Motor neuron (in vitro differentiated cells): ENCODE measurements around the gene PRR9. TPM values are rescaled to one million over a fixed set of nuclear protein-coding genes. Genes with fewer than 3 reads are reported as not detected.

ENCODE experiments used
- ATAC-seq, 8 experiments: fragments of 200-7000 bp; cut with Tn5 transposase; replicated peaks in 6 of 8; 2 replicates each; pipeline ENCODE4 v1.8.0; 2021; ENCODE audit warnings: mild to moderate bottlenecking in 8 of 8, moderate library complexity in 8 of 8
- H3K27ac ChIP-seq, 2 donors: fragments of 250-450 bp; sonication (Bioruptor Pico); 2 replicates each; pipeline ENCODE4 v1.9.0; 2021; ENCODE audit warnings: antibody characterized with exemption in 2 of 2, mild to moderate bottlenecking in 2 of 2, moderate library complexity in 1 of 2
- H3K4me1 ChIP-seq, 2 donors: fragments of 250-450 bp; sonication (Bioruptor Pico); replicated peaks in 1 of 2; 2 replicates each; pipeline ENCODE4 v1.6.1; 2021; ENCODE audit warnings: antibody characterized with exemption in 2 of 2, mild to moderate bottlenecking in 2 of 2, moderate library complexity in 1 of 2
- H3K4me3 ChIP-seq, 5 donors: fragments of 250-450 bp; sonication (Bioruptor Pico); 2 replicates each; pipeline ENCODE4 v1.9.0; 2021; ENCODE audit warnings: antibody characterized with exemption in 5 of 5, mild to moderate bottlenecking in 5 of 5, moderate library complexity in 4 of 5
- whole genome bisulfite sequencing, 10 experiments: fragments of 450-650 bp; shearing (Covaris generic); methylation state at CpG; one replicate each; pipeline ENCODE4 v1.0.0; 2022; 5-methylcytosine and 5-hydroxymethylcytosine counted together
- in situ Hi-C, 9 experiments: fragments of 400-800 bp; cut with MboI; loops; one replicate each; pipeline ENCODE4 v1.15.0; 2021; ENCODE audit warnings: low sequenced_read_pairs in 9 of 9, low pct_unique_long_range_greater_than_20kb in 2 of 9; ENCODE audit not compliant: unreplicated experiment in 9 of 9
- total RNA-seq, 8 experiments: library from RNA; unstranded; fragments of 300-600 nt; gene quantifications; 2 replicates each; pipeline versions ENCODE4 v1.2.3 to v1.2.4, GENCODE V29; 2022

Gene PRR9
- total RNA-seq, 8 experiments from 2014 or later = 0.13 TPM; not detected in 7

DNA sequence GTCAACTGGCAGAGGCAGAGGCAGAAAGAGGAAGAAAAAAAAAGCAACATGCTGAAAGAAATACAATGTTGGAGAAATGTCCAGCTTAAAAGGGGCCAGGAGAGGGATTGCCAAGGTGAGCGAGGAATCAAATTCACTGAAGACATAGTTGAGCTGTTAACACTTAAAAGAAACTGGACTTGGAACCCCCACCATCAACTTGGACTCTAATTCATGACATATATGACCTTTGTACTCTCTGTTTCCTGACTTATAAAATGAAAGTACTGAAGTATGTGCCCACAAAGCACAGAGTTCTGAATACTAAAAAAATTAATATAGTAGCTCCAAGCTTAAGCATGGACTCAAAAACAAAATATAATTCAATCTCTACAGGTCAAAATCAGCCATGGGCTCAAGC, 16.1 kb downstream of the PRR9 start:
- in situ Hi-C loops = no loop called here
- no peak overlapping the region for H3K27ac ChIP-seq
- no peaks in the 10 kb centered on the region for H3K4me1 ChIP-seq
- ATAC-seq = no peak
- 0 to 75% (median 46%) methylated on average over 1 of the region's 1 CpG; no CpG with 5 or more reads in 5 of the 10 experiments for WGBS, 10 experiments
- no peak overlapping the region for H3K4me3 ChIP-seq

DNA sequence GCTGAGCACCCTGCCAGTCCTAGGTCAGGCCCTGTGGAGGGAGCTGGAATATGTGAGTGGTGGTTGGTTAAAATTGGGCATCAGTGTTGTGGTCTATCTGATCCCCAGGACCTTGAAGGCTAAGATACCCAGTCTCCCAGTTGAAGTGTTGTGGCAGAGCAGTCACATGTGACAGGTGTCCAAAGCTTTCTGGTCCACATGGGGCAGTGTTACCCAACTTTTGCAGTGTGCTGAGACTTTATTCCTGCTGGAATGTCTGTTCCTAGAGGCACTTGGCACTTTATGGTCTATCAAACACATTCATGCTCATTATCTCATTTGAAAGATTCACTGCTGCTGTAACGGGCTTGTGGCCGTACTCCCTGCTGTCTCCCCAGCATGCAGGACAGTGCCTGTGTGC, 21.1 kb downstream of the PRR9 start:
- Histone ChIP-seq H3K4me1 (no peaks in the 10 kb centered on the region), H3K4me3 (no peak overlapping the region), H3K27ac (no peak overlapping the region)
- in situ Hi-C loops = no loop called here
- WGBS, 10 experiments = 20 to 72% (median 48%) methylated on average over 1 to 2 of the region's 2 CpGs; no CpG with 5 or more reads in 4 of the 10 experiments
- peak in 3 of 8 experiments; percentile 46 to 64 (median 46) for ATAC-seq

DNA sequence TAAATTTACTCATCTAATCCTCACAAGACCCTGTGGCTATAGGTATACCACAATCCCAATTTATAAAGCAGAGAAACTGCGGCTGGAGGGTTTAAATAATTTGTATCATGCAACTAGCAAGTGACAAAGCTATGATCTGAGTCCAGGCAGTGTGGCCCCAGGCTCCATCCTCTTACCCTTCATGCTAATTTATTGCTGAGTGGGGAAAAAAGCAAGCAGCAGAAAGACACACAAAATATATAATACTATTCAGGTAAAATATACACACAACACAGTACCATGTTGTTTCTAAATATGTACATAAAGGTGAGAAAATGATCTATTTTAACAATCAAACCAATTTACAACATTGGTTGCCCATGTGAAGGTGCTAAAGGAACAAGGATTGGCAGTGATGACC, 24.8 kb downstream of the PRR9 start:
- 20 to 86% (median 44%) methylated on average over 1 of the region's 1 CpG; no CpG with 5 or more reads in 4 of the 10 experiments for WGBS, 10 experiments
- no peak for ATAC-seq
- H3K4me1 ChIP-seq = no peaks in the 10 kb centered on the region
- in situ Hi-C loops = no loop called here
- no peak overlapping the region for H3K27ac ChIP-seq
- no peak overlapping the region for H3K4me3 ChIP-seq

DNA sequence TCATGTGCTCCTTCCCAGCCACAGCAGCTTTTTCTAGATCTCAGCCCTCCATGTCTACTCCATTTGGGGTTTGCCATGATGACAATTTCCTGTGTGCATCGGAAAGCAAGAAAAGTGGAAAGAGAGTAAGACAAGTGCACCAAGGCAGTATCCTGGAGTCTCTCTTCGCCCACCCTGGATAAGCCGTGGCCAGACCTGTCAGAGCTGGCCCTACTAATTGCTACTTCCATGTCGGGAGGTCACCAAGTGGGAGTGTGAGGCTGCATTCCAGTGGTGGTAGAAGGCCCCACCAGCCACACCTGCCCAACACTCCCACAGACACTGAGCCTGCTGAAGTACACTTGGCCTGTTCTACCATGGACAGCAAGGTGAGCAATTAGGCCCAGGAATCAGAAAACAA, 28.1 kb downstream of the PRR9 start:
- no peak overlapping the region for H3K27ac ChIP-seq
- in situ Hi-C loops = no loop called here
- 38 to 100% (median 62%) methylated on average over 1 to 4 of the region's 4 CpGs; no CpG with 5 or more reads in 1 of the 10 experiments for WGBS, 10 experiments
- no peak overlapping the region for H3K4me3 ChIP-seq
- no peak for ATAC-seq
- no peaks in the 10 kb centered on the region for H3K4me1 ChIP-seq

DNA sequence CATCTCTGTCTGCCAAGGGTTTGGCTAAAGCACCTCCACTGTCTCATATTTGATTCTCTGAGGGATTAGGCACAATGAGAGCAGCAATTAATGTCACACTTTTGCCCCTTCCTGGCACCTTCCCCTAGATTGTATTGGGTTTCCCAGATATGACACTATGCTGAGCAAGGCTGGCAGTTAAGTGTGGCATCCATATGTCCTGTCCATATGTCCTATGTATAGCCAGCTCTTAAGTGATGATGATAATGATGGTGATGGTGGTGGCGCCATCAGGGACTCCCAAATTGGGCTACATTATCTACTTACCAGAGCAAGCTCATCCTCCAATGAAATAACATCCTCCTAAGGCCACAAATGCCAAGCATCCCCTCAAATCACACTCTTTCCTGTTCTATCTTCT, 28.6 kb downstream of the PRR9 start:
- no peak for ATAC-seq
- in situ Hi-C loops = no loop called here
- Histone ChIP-seq H3K27ac (no peak overlapping the region), H3K4me1 (no peaks in the 10 kb centered on the region), H3K4me3 (no peak overlapping the region)
- WGBS, 10 experiments = 0 to 86% (median 43%) methylated on average over 1 of the region's 1 CpG; no CpG with 5 or more reads in 3 of the 10 experiments

DNA sequence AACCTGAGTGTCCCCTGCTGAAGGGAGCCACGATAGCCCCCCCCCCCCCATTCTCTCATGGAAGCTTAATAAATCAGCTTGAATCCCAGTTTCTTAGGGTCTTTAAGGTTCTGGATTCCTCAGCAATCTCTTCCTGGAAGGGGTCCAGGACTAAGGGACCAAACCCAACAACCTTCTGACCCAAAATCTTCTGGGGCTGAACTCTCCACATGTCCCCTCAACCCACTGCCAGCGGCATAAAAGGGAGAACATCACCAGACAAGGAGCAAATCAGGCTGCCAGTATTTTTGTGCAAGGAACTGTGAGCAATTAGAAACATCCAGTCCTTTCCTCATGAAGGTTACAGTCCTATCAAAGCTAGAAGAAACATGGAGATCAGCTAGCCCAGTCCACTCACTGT, 29.4 kb downstream of the PRR9 start:
- H3K27ac ChIP-seq = no peak overlapping the region
- ATAC-seq = no peak
- no peaks in the 10 kb centered on the region for H3K4me1 ChIP-seq
- H3K4me3 ChIP-seq = no peak overlapping the region
- in situ Hi-C loops = no loop called here
- WGBS, 10 experiments = 0 to 80% (median 41%) methylated on average over 1 to 2 of the region's 2 CpGs; no CpG with 5 or more reads in 4 of the 10 experiments

DNA sequence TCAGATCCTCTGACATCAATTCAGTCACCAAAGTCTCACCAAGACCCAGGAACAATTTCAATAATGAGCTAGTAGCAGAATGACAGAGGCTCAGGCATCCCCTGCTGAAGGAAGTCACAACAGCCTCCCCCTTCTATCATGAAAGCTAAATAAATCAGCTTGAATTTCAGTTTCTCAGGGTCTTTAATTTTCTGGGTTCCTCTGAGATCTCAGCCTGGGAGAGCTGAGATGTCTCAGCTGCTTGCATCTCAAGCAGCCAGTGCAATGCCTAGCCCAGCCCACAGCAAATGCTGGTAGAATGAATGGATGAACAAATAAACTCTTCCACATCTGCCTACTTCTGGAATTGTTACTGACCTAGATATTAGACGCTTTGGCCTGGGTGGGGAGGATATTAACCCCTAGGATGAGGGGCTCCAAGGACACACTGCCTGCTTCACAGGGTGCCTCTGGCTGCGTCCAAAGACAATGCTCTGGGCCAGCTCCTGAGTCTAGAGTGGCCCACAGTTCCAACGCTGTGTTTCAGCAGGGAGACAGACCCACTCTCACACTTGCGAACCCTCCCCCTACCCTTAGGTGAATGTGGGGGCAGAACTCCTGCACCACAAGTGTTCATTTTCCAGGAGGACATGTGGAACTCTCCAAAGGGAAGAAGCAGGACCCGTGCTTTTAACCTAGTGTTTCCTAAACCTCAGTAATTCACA, 30.9 kb downstream of the PRR9 start:
- H3K27ac ChIP-seq = no peak overlapping the region
- ATAC-seq = no peak
- no peak overlapping the region for H3K4me3 ChIP-seq
- WGBS, 10 experiments = 0 to 69% (median 43%) methylated on average over 1 to 5 of the region's 5 CpGs; no CpG with 5 or more reads in 1 of the 10 experiments
- in situ Hi-C loops = no loop called here
- H3K4me1 ChIP-seq = no peaks in the 10 kb centered on the region

DNA sequence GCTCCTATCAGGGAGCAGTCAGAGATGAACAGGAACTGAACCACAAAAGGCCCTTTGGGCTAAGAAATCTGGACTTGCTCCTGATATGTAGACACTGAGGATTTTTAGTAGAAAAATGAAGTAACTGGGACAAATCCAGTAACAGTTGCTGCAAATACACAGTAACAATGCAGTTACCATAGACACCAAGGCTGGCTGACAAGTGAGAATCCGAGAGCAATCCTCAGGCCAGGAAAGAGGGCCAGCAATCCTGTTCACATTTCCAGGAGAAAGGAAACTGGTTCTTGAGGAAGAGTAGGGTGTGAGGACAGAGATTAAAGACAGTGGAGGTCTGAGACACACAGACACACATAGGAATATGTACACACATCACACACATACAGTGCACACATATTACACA, 32.8 kb downstream of the PRR9 start:
- no peak for ATAC-seq
- H3K27ac ChIP-seq = no peak overlapping the region
- 0 to 75% (median 43%) methylated on average over 1 of the region's 1 CpG; no CpG with 5 or more reads in 3 of the 10 experiments for WGBS, 10 experiments
- H3K4me1 ChIP-seq = no peaks in the 10 kb centered on the region
- H3K4me3 ChIP-seq = no peak overlapping the region
- in situ Hi-C loops = no loop called here

DNA sequence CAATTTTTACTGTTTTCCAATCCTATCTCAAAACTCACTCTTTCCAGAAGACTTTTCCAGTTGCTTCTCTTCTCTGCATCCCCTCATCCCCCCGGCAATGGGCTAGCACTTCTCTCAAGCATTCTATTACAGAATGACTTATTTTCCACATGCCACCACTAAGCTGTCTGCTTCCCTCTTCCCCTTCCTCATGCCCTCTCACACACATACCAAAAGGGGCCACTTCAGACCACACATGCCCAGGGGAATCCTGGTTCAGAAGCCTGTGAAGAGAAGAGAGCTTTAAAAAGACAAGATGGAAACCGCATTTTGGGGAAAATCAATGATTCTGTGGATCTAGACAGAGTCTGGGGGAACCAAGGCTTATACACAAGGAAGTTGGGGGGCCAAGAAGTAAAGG, 33.7 kb downstream of the PRR9 start:
- no peaks in the 10 kb centered on the region for H3K4me1 ChIP-seq
- in situ Hi-C loops = no loop called here
- 19 to 100% (median 55%) methylated on average over 1 to 2 of the region's 2 CpGs; no CpG with 5 or more reads in 3 of the 10 experiments for WGBS, 10 experiments
- no peak for ATAC-seq
- no peak overlapping the region for H3K4me3 ChIP-seq
- no peak overlapping the region for H3K27ac ChIP-seq

DNA sequence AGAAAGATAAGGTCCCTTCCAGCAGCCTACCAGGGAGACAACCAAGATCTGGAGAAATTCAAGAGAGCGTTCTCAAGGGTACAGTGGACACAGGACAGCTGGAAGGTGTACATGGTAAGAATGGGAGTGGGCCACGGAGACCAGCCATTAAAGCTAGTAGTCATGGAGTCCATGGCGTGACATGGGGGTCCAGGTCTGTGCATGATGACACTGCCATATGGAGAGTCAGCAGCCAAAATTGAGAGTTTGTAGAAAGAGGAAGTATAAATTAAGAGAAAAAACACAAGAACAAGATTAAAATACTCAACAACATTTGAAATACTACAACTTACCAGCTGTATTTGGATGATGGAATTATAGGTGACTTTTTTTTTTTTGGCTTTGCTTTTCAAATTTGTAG, 34.2 kb downstream of the PRR9 start:
- ATAC-seq = no peak
- in situ Hi-C loops = no loop called here

DNA sequence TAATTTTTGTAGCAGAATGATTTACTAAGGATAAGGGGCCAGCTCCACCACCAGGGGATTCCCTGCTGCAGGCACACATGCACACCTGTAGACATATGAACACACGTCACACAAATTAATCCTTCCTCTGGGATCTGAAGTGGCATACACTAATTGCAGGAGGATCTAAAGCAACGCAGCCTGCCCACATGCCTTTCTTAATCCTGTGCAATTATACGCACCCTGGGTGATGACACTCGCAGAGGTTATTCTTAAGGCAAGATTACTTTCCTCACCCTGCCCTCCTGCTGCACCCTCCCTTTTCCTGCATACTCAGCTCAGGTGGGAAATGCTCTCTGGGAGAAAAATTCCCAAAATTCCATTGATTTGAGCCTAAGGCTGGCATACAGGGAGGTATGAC, 34.6 kb downstream of the PRR9 start:
- in situ Hi-C loops = no loop called here
- WGBS, 10 experiments = 0 to 80% (median 63%) methylated on average over 1 to 4 of the region's 4 CpGs; no CpG with 5 or more reads in 2 of the 10 experiments
- ATAC-seq = no peak
- H3K4me3 ChIP-seq = no peak overlapping the region
- no peaks in the 10 kb centered on the region for H3K4me1 ChIP-seq
- H3K27ac ChIP-seq = no peak overlapping the region

More for the DNA sequence above, 34.2 kb downstream of the PRR9 start:
- Histone ChIP-seq H3K27ac (no peak overlapping the region), H3K4me3 (no peak overlapping the region), H3K4me1 (no peaks in the 10 kb centered on the region)
- 0 to 89% (median 70%) methylated on average over 1 to 3 of the region's 3 CpGs; no CpG with 5 or more reads in 2 of the 10 experiments for WGBS, 10 experiments

DNA sequence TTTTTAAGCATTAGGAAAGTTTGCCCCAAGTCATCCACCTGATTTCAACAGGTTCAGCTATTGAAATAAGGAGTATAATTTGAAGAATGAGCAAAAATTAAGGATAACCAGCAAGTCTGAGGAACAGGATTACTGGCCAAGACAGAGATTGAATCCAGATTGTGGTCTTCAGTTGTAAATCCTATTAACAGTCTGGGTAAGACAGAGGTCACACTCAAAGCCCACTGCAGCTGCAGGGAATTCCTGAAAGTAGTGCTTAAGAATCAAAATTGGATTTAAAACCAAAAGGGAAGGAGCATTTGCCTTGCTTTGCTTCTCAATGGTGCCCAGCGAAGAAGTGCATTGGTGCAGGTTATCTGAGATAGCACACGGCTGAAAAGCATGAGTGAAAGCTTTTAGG, 35.7 kb downstream of the PRR9 start:
- H3K4me1 ChIP-seq = no peaks in the 10 kb centered on the region
- no peak overlapping the region for H3K27ac ChIP-seq
- ATAC-seq = no peak
- in situ Hi-C loops = no loop called here
- H3K4me3 ChIP-seq = no peak overlapping the region
- WGBS, 10 experiments = 0 to 71% (median 14%) methylated on average over 1 to 2 of the region's 2 CpGs; no CpG with 5 or more reads in 3 of the 10 experiments

DNA sequence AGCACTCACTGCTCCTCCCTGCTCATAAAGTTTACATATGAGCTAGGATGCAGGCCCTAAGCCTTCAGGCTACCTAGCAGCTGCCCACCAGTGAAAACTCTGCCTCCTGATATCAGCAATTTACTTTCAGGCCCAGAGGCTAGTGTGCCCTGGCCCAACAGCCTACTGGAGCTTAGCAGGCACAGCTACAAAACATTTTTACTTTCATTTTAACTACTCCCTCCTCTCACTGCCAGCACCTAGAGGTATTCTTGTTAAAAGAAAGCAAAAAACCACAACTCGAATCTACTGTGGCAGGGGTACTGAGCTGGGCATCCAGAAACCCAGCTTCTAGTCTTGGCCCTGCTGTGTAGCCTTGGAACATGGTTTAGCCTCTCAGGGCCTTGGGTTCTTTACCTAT, 36.3 kb downstream of the PRR9 start:
- ATAC-seq = no peak
- no peak overlapping the region for H3K4me3 ChIP-seq
- no peaks in the 10 kb centered on the region for H3K4me1 ChIP-seq
- in situ Hi-C loops = no loop called here
- 10 to 33% (median 16%) methylated on average over 1 of the region's 1 CpG; no CpG with 5 or more reads in 6 of the 10 experiments for WGBS, 10 experiments
- H3K27ac ChIP-seq = no peak overlapping the region

DNA sequence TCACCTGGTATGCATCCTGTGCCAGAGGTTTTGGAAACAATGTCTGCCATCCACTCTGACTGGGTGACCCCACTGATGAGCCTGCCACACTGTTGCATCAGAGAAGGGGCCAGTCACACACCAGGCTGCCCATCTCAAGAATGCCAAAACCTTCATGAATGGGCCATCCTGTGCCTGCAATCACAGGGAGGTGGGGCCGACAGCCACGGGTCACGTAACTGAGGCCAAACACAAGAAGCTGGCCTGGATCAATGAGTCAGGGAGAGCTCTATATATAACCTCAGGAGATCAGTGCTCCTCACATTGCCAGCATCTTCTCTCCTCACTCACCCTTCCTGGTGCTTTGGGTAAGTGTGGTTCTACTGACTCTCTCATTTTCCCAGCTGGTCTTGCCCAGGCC, 42.0 kb downstream of the PRR9 start, which contains the start of gene LORICRIN:
TSS of gene LORICRIN (plus strand) at position 301 of the 400 bp plus-strand sequence. CDS start 1,263 bp downstream, outside the sequence.
- H3K27ac ChIP-seq = no peak within 1 kb of the TSS
- in situ Hi-C loops = no loop called here
- no peak for ATAC-seq

More for the DNA sequence above, 42.0 kb downstream of the PRR9 start, which contains the start of gene LORICRIN:
- H3K4me3 ChIP-seq = peak within 1 kb of the TSS in 2 of 5 donors; percentile 42 to 71
- 0 to 90% (median 83%) methylated on average over 1 to 3 of the region's 3 CpGs; no CpG with 5 or more reads in 5 of the 10 experiments for WGBS, 10 experiments
- peaks cover 3 to 5% of the 10 kb centered on the region in 2 donors for H3K4me1 ChIP-seq
